ENCODE data around the gene GXYLT2. TPM values are rescaled to one million over a fixed set of nuclear protein-coding genes. Genes with fewer than 3 reads are reported as not detected.

Gene GXYLT2
- total RNA-seq, 1 donor from 2014 or later: 31.8 TPM

GRCh38 chr3:72968266-72968664 is 80.4 kb downstream of the GXYLT2 start:
- no peak overlapping the region for H3K27ac ChIP-seq (ENCODE audit: low read depth, low read length)
- H3K9ac ChIP-seq (ENCODE audit: low read depth in 1 of 3, low read length in 3 of 3): no peak overlapping the region
- H3K9me3 ChIP-seq (ENCODE audit: control insufficient read depth in 3 of 3, low read length in 3 of 3): no peaks in the 10 kb centered on the region
- H3K36me3 ChIP-seq (ENCODE audit: control insufficient read depth in 3 of 3, insufficient read depth in 3 of 3, low read length in 3 of 3): peaks cover 0 to 6% (median 0%) of the 10 kb centered on the region in 3 donors
- H3K4me1 ChIP-seq (ENCODE audit: control insufficient read depth in 3 of 3, insufficient read depth in 3 of 3, low read length in 3 of 3): no peaks in the 10 kb centered on the region
- H3K27me3 ChIP-seq (ENCODE audit: control insufficient read depth in 3 of 3, insufficient read depth in 3 of 3, low read length in 3 of 3): no peaks in the 10 kb centered on the region
- no peak overlapping the region for H3K4me3 ChIP-seq (ENCODE audit: low read length in 3 of 3)

GRCh38 chr3:72969766-72970165 is 81.9 kb downstream of the GXYLT2 start:
- H3K9ac ChIP-seq (ENCODE audit: low read depth in 1 of 3, low read length in 3 of 3): no peak overlapping the region
- peaks cover 0 to 6% (median 0%) of the 10 kb centered on the region in 3 donors for H3K36me3 ChIP-seq (ENCODE audit: control insufficient read depth in 3 of 3, insufficient read depth in 3 of 3, low read length in 3 of 3)
- no peak overlapping the region for H3K27ac ChIP-seq (ENCODE audit: low read depth, low read length)
- H3K4me3 ChIP-seq (ENCODE audit: low read length in 3 of 3): no peak overlapping the region
- no peaks in the 10 kb centered on the region for H3K4me1 ChIP-seq (ENCODE audit: control insufficient read depth in 3 of 3, insufficient read depth in 3 of 3, low read length in 3 of 3)
- no peaks in the 10 kb centered on the region for H3K9me3 ChIP-seq (ENCODE audit: control insufficient read depth in 3 of 3, low read length in 3 of 3)
- no peaks in the 10 kb centered on the region for H3K27me3 ChIP-seq (ENCODE audit: control insufficient read depth in 3 of 3, insufficient read depth in 3 of 3, low read length in 3 of 3)

- Histone ChIP-seq H3K4me1 (ENCODE audit: control insufficient read depth in 3 of 3, insufficient read depth in 3 of 3, low read length in 3 of 3) (no peaks in the 10 kb centered on the region), H3K36me3 (ENCODE audit: control insufficient read depth in 3 of 3, insufficient read depth in 3 of 3, low read length in 3 of 3) (peaks cover 0 to 6% (median 0%) of the 10 kb centered on the region in 3 donors), H3K9ac (ENCODE audit: low read depth in 1 of 3, low read length in 3 of 3) (no peak overlapping the region), H3K9me3 (ENCODE audit: control insufficient read depth in 3 of 3, low read length in 3 of 3) (no peaks in the 10 kb centered on the region), H3K4me3 (ENCODE audit: low read length in 3 of 3) (no peak overlapping the region), H3K27ac (ENCODE audit: low read depth, low read length) (no peak overlapping the region), H3K27me3 (ENCODE audit: control insufficient read depth in 3 of 3, insufficient read depth in 3 of 3, low read length in 3 of 3) (no peaks in the 10 kb centered on the region)
These were observed 83.1 kb downstream of the GXYLT2 start for GRCh38 chr3:72970942-72971341.

- Histone ChIP-seq H3K4me1 (ENCODE audit: control insufficient read depth in 3 of 3, insufficient read depth in 3 of 3, low read length in 3 of 3) (no peaks in the 10 kb centered on the region), H3K27ac (ENCODE audit: low read depth, low read length) (no peak overlapping the region), H3K27me3 (ENCODE audit: control insufficient read depth in 3 of 3, insufficient read depth in 3 of 3, low read length in 3 of 3) (no peaks in the 10 kb centered on the region)
These were observed 84.8 kb downstream of the GXYLT2 start for GRCh38 chr3:72972706-72973030.

GRCh38 chr3:72973031-72973723 is 85.3 kb downstream of the GXYLT2 start:
- no peak overlapping the region for H3K27ac ChIP-seq (ENCODE audit: low read depth, low read length)
- H3K4me1 ChIP-seq (ENCODE audit: control insufficient read depth in 3 of 3, insufficient read depth in 3 of 3, low read length in 3 of 3): no peaks in the 10 kb centered on the region
- no peak overlapping the region for H3K4me3 ChIP-seq (ENCODE audit: low read length in 3 of 3)
- H3K36me3 ChIP-seq (ENCODE audit: control insufficient read depth in 3 of 3, insufficient read depth in 3 of 3, low read length in 3 of 3): peaks cover 0 to 3% (median 0%) of the 10 kb centered on the region in 3 donors
- H3K27me3 ChIP-seq (ENCODE audit: control insufficient read depth in 3 of 3, insufficient read depth in 3 of 3, low read length in 3 of 3): no peaks in the 10 kb centered on the region
- no peaks in the 10 kb centered on the region for H3K9me3 ChIP-seq (ENCODE audit: control insufficient read depth in 3 of 3, low read length in 3 of 3)
- H3K9ac ChIP-seq (ENCODE audit: low read depth in 1 of 3, low read length in 3 of 3): no peak overlapping the region

More at GRCh38 chr3:72972706-72973030, 84.8 kb downstream of the GXYLT2 start:
- no peak overlapping the region for H3K9ac ChIP-seq (ENCODE audit: low read depth in 1 of 3, low read length in 3 of 3)
- peaks cover 0 to 3% (median 0%) of the 10 kb centered on the region in 3 donors for H3K36me3 ChIP-seq (ENCODE audit: control insufficient read depth in 3 of 3, insufficient read depth in 3 of 3, low read length in 3 of 3)
- H3K9me3 ChIP-seq (ENCODE audit: control insufficient read depth in 3 of 3, low read length in 3 of 3): no peaks in the 10 kb centered on the region
- H3K4me3 ChIP-seq (ENCODE audit: low read length in 3 of 3): no peak overlapping the region

- Histone ChIP-seq H3K27ac (ENCODE audit: low read depth, low read length) (no peak overlapping the region), H3K4me3 (ENCODE audit: low read length in 3 of 3) (no peak overlapping the region), H3K9ac (ENCODE audit: low read depth in 1 of 3, low read length in 3 of 3) (no peak overlapping the region), H3K27me3 (ENCODE audit: control insufficient read depth in 3 of 3, insufficient read depth in 3 of 3, low read length in 3 of 3) (no peaks in the 10 kb centered on the region), H3K4me1 (ENCODE audit: control insufficient read depth in 3 of 3, insufficient read depth in 3 of 3, low read length in 3 of 3) (no peaks in the 10 kb centered on the region), H3K36me3 (ENCODE audit: control insufficient read depth in 3 of 3, insufficient read depth in 3 of 3, low read length in 3 of 3) (no peaks in the 10 kb centered on the region), H3K9me3 (ENCODE audit: control insufficient read depth in 3 of 3, low read length in 3 of 3) (no peaks in the 10 kb centered on the region)
These were observed 85.9 kb downstream of the GXYLT2 start for GRCh38 chr3:72973786-72974185.

- Histone ChIP-seq H3K27ac (ENCODE audit: low read depth, low read length) (no peak overlapping the region), H3K27me3 (ENCODE audit: control insufficient read depth in 3 of 3, insufficient read depth in 3 of 3, low read length in 3 of 3) (no peaks in the 10 kb centered on the region), H3K36me3 (ENCODE audit: control insufficient read depth in 3 of 3, insufficient read depth in 3 of 3, low read length in 3 of 3) (no peaks in the 10 kb centered on the region), H3K4me3 (ENCODE audit: low read length in 3 of 3) (no peak overlapping the region), H3K9ac (ENCODE audit: low read depth in 1 of 3, low read length in 3 of 3) (no peak overlapping the region), H3K4me1 (ENCODE audit: control insufficient read depth in 3 of 3, insufficient read depth in 3 of 3, low read length in 3 of 3) (no peaks in the 10 kb centered on the region), H3K9me3 (ENCODE audit: control insufficient read depth in 3 of 3, low read length in 3 of 3) (no peaks in the 10 kb centered on the region)
These were observed 87.1 kb downstream of the GXYLT2 start for GRCh38 chr3:72974956-72975355.

GRCh38 chr3:72976281-72976741 is 88.5 kb downstream of the GXYLT2 start:
- H3K27me3 ChIP-seq (ENCODE audit: control insufficient read depth in 3 of 3, insufficient read depth in 3 of 3, low read length in 3 of 3): no peaks in the 10 kb centered on the region
- H3K36me3 ChIP-seq (ENCODE audit: control insufficient read depth in 3 of 3, insufficient read depth in 3 of 3, low read length in 3 of 3): no peaks in the 10 kb centered on the region
- no peak overlapping the region for H3K4me3 ChIP-seq (ENCODE audit: low read length in 3 of 3)
- no peak overlapping the region for H3K27ac ChIP-seq (ENCODE audit: low read depth, low read length)
- H3K9ac ChIP-seq (ENCODE audit: low read depth in 1 of 3, low read length in 3 of 3): no peak overlapping the region
- H3K4me1 ChIP-seq (ENCODE audit: control insufficient read depth in 3 of 3, insufficient read depth in 3 of 3, low read length in 3 of 3): no peaks in the 10 kb centered on the region
- H3K9me3 ChIP-seq (ENCODE audit: control insufficient read depth in 3 of 3, low read length in 3 of 3): no peaks in the 10 kb centered on the region

GRCh38 chr3:72977060-72977808 is 89.4 kb downstream of the GXYLT2 start:
- Histone ChIP-seq H3K9me3 (ENCODE audit: control insufficient read depth in 3 of 3, low read length in 3 of 3) (no peaks in the 10 kb centered on the region), H3K4me1 (ENCODE audit: control insufficient read depth in 3 of 3, insufficient read depth in 3 of 3, low read length in 3 of 3) (no peaks in the 10 kb centered on the region), H3K4me3 (ENCODE audit: low read length in 3 of 3) (no peak overlapping the region), H3K9ac (ENCODE audit: low read depth in 1 of 3, low read length in 3 of 3) (no peak overlapping the region), H3K27ac (ENCODE audit: low read depth, low read length) (no peak overlapping the region), H3K27me3 (ENCODE audit: control insufficient read depth in 3 of 3, insufficient read depth in 3 of 3, low read length in 3 of 3) (no peaks in the 10 kb centered on the region), H3K36me3 (ENCODE audit: control insufficient read depth in 3 of 3, insufficient read depth in 3 of 3, low read length in 3 of 3) (no peaks in the 10 kb centered on the region)

GRCh38 chr3:72982609-72983366 is 94.9 kb downstream of the GXYLT2 start:
- Histone ChIP-seq H3K4me1 (ENCODE audit: control insufficient read depth in 3 of 3, insufficient read depth in 3 of 3, low read length in 3 of 3) (no peaks in the 10 kb centered on the region), H3K36me3 (ENCODE audit: control insufficient read depth in 3 of 3, insufficient read depth in 3 of 3, low read length in 3 of 3) (no peaks in the 10 kb centered on the region)

More at GRCh38 chr3:72982609-72983366, 94.9 kb downstream of the GXYLT2 start:
- no peak overlapping the region for H3K4me3 ChIP-seq (ENCODE audit: low read length in 3 of 3)
- H3K9ac ChIP-seq (ENCODE audit: low read depth in 1 of 3, low read length in 3 of 3): no peak overlapping the region
- H3K27ac ChIP-seq (ENCODE audit: low read depth, low read length): no peak overlapping the region
- H3K9me3 ChIP-seq (ENCODE audit: control insufficient read depth in 3 of 3, low read length in 3 of 3): no peaks in the 10 kb centered on the region
- no peaks in the 10 kb centered on the region for H3K27me3 ChIP-seq (ENCODE audit: control insufficient read depth in 3 of 3, insufficient read depth in 3 of 3, low read length in 3 of 3)

Measured in skeletal muscle tissue (tissue), 4 donors.